ENCODE measurements around the gene ADCY7.

GRCh38 chr16:50336884-50337283 is 70.5 kb downstream of the ADCY7 start:
- TF ChIP-seq POLR2AphosphoS5 (IDR thresholded peaks at IDR 0.05), result no peak
- TF ChIP-seq POLR2A (IDR thresholded peaks at IDR 0.05), result no peak
- no peak for TF ChIP-seq CTCF (IDR thresholded peaks at IDR 0.05 in 8 of 11, conservative IDR thresholded peaks at IDR 0.05 in 3 of 11)
